HG02588 (cell line): ENCODE measurements around the gene WDR1.

ENCODE experiments used
- ATAC-seq: cut with Tn5 transposase; IDR thresholded peaks from one replicate; pipeline ENCODE4 v1.9.1; 2021; ENCODE audit warnings: mild to moderate bottlenecking, moderate library complexity; ENCODE audit not compliant: unreplicated experiment

The WDR1 gene

GRCh38 chr4:10116569-10117358, at the start of gene WDR1:
WDR1 (minus strand) TSS chr4:10116799; CDS start chr4:10116666, 133 bp downstream.
- peak; percentile 90 for ATAC-seq

- no peak for ATAC-seq
Observed at GRCh38 chr4:10164877-10165283, 48.3 kb upstream of the WDR1 start.

GRCh38 chr4:10163296-10163695, 46.7 kb upstream of the WDR1 start:
- ATAC-seq, result no peak

GRCh38 chr4:10162341-10163000, 45.9 kb upstream of the WDR1 start:
- no peak for ATAC-seq

- ATAC-seq, result no peak
Observed at GRCh38 chr4:10161840-10162239, 45.2 kb upstream of the WDR1 start.

GRCh38 chr4:10161146-10161545, 44.5 kb upstream of the WDR1 start:
- ATAC-seq, result no peak

- no peak for ATAC-seq
Observed at GRCh38 chr4:10160281-10160856, 43.8 kb upstream of the WDR1 start.

- no peak for ATAC-seq
Observed at GRCh38 chr4:10159671-10160070, 43.1 kb upstream of the WDR1 start.

- ATAC-seq, result no peak
Observed at GRCh38 chr4:10158333-10158942, 41.8 kb upstream of the WDR1 start.

- peak; percentile 66 for ATAC-seq
Observed at GRCh38 chr4:10157478-10158332, 41.1 kb upstream of the WDR1 start.

GRCh38 chr4:10154241-10154640, 37.6 kb upstream of the WDR1 start:
- no peak for ATAC-seq

GRCh38 chr4:10153161-10153560, 36.6 kb upstream of the WDR1 start:
- no peak for ATAC-seq

- no peak for ATAC-seq
Observed at GRCh38 chr4:10151182-10151581, 34.6 kb upstream of the WDR1 start.

GRCh38 chr4:10144966-10145365, 28.4 kb upstream of the WDR1 start:
- ATAC-seq, result no peak

GRCh38 chr4:10144479-10144878, 27.9 kb upstream of the WDR1 start:
- no peak for ATAC-seq

GRCh38 chr4:10143171-10143570, 26.6 kb upstream of the WDR1 start:
- ATAC-seq, result no peak

- no peak for ATAC-seq
Observed at GRCh38 chr4:10140866-10141759, 24.5 kb upstream of the WDR1 start.

- ATAC-seq, result no peak
Observed at GRCh38 chr4:10139518-10139917, 22.9 kb upstream of the WDR1 start.

- no peak for ATAC-seq
Observed at GRCh38 chr4:10135260-10135659, 18.7 kb upstream of the WDR1 start.

GRCh38 chr4:10134141-10134540, 17.5 kb upstream of the WDR1 start:
- no peak for ATAC-seq
